Stimulated activated CD8-positive, alpha-beta memory T cell treated with anti-CD3 and anti-CD28 coated beads, Interleukin-12 subunit alpha, Interleukin-12 subunit beta, amount 100 ng/mL, for 1 hour (primary cell): Measurements from ENCODE around the gene IL3.

ENCODE experiments used
- DNase-seq: peaks from one replicate; pipeline ENCODE4 v3.0.0-alpha.2; 2020; ENCODE audit warnings: low read depth

The IL3 gene

DNA sequence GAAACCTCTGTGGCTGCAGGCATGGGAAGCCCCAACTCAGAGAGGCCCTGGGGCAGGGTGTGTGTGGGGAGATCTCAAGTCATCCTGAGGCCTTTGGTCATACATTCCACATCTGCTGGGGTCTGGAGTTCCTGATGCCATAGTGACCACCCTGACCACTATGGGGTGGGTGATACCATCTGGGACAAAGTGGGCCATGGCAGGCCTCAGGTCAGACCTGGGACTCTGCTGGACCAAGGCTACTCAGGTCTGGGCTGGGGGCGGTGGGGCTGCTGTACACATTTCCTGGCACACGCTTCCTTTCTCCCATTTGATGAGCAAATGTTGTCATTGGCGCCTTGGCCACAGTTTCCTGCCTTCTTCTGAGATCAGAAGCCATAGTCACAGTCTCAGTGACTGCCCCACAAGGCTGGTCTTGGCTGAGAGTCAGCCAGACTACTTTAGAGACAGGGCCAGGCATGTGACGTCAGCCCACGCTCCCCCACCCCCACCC lies 33.9 kb upstream of the IL3 start:
- no peak for DNase-seq

- DNase-seq: no peak
Measured at GRCh38 chr5:132027027-132027426, 33.4 kb upstream of the IL3 start.

- no peak for DNase-seq
Measured at GRCh38 chr5:132029609-132030330, 30.7 kb upstream of the IL3 start.

- DNase-seq: no peak
Measured at GRCh38 chr5:132030610-132031009, 29.8 kb upstream of the IL3 start.

GRCh38 chr5:132032196-132032595 lies 28.3 kb upstream of the IL3 start:
- DNase-seq: no peak

DNA sequence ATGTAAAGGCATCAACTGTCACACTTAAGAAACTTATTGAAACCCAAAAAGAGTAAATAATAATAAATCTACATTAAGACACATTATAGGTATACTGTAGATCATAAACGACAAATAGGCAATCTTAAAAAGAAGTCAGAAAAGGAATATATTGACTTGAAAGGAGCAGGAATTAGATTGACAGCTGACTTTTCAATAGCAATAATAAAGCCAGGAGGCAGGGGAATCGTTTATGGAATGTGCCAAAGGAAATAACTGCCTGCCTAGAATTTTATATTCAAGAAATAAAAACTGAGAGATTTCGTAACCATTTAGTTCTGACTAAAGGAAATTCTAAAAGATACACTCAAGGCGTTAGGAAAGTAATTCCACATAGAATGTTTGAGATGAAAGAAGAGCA lies 27.3 kb upstream of the IL3 start:
- no peak for DNase-seq

GRCh38 chr5:132037353-132037752 lies 23.1 kb upstream of the IL3 start:
- no peak for DNase-seq

- no peak for DNase-seq
Measured at GRCh38 chr5:132044207-132044606, 16.2 kb upstream of the IL3 start.

DNA sequence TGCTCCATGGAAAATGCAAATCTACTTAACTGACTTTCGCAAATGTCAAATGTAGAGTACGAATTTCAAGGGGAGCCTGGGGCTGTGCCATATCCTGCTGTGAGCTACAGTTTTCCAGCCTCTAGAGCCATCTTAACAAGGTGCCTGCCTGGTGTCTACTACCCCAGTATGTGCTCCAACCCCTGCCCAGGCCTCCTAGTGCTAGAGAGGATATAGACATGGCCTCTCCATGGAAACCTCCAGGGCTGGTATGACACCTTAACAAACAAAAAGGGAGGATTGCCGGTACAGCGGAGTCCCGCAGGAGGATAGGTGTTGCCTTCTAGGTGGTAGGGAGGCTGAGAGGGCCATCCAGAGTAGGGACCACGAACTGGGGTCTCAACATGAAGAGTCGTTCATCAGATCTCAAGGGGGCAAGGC lies 13.6 kb upstream of the IL3 start:
- no peak for DNase-seq

- no peak for DNase-seq
Measured at GRCh38 chr5:132049093-132049492, 11.4 kb upstream of the IL3 start.

DNA sequence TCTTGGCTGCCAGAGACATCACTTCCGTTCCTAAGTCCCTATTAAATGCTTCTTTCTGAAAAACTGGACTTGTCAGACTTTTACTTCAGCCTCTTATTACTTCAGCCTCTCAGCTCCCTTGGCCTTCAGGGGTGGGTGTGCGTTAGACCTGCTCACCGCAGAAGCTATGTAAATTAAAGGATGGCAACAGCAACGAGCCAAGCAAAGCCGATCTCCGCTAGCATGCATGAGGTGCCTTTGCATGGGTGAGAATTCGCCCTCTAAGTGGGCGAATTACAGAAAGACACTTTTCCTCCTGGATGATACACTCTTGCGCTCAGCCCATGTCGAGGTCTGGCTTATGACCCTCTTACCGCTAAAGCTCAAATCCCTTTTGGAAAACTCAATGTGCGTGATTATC lies 10.9 kb upstream of the IL3 start:
- no peak for DNase-seq

GRCh38 chr5:132050136-132050535 lies 10.3 kb upstream of the IL3 start:
- no peak for DNase-seq

- DNase-seq: no peak
Measured at GRCh38 chr5:132050661-132051552, 9.5 kb upstream of the IL3 start.

GRCh38 chr5:132052520-132052919 lies 7.9 kb upstream of the IL3 start:
- no peak for DNase-seq

DNA sequence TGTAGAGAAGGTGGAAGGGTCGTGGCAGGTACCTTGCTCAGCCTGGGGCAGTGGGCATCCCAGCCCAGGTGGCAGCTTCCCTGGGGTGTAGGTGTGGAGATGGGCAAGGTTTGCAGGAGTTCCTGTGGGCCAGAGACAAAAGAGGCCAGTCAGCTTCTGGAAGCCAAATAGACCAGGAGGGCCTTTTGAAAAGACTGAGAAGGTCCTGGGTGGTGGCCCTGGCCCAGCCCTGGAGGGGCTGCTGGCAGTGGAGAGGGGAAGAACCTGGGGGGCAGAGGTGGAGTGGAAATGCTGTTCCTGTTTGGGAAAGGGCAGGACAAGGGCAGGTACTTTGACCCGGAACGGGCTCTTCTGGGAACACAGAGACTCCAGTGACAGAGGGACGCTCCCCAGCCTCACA lies 7.0 kb upstream of the IL3 start:
- DNase-seq: no peak

DNA sequence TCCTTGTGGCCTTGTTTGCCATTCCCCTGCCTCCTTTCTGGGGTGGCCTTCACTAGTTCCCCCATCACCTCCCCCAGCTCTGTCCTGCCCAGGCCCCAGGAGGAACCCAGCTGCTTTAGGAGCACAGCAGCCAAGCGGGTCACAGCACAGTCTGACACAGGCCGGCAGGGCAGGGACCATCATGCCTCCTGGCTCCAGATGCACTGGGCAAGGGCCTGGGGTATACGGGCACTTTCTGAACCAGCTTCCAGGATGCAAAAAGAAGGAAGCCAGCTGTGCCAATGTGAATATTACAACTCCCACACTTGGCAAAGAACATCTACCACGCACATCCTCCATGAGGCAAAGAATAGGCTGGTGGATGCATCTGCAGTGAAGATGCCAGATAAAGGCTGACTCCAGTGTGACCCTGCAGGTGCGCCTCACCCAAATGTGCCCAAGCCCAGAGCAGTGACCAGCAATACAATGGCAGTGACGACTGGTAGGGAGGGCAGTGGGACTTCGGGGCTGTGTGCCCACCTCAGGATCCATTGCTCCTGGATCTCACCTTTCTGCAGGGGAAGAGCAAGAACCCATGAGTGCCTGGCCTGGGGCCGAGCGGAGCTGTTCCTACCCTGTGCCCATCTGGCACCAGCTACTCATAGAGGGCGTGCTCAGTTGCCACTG lies 6.3 kb upstream of the IL3 start:
- no peak for DNase-seq

- DNase-seq: no peak
Measured at GRCh38 chr5:132054697-132055440, 5.6 kb upstream of the IL3 start.

- no peak for DNase-seq
Measured at GRCh38 chr5:132055441-132055807, 5.0 kb upstream of the IL3 start.

- DNase-seq: peak; percentile 46
Measured at GRCh38 chr5:132055808-132056609, 4.4 kb upstream of the IL3 start.

- no peak for DNase-seq
Measured at GRCh38 chr5:132056610-132057497, 3.6 kb upstream of the IL3 start.
